Mesenteric fat pad (tissue), 1 donor: ENCODE data around the gene CFHR4. TPM values are rescaled to one million over a fixed set of nuclear protein-coding genes. Genes with fewer than 3 reads are reported as not detected.
"Not testable (repeated sequence)": the region's sequence is repeated elsewhere in the genome, so short reads cannot be mapped to it uniquely, and the experiment has no call there.

Experiments used
- DNase-seq: peaks from one replicate; pipeline ENCODE4 v3.0.0-alpha.2; 2020; ENCODE audit warnings: low spot score
- total RNA-seq: library from RNA; stranded (reverse); fragmentation: NEBNext Ultra II Directional; extraction: Animal tissue kit (Norgen Biotek cat#: 25700); gene quantifications from one replicate; pipeline ENCODE4 v1.2.1, GENCODE V29; 2021
- donor health status: DM: yes; HTN: yes; CAD: no.

The CFHR4 gene
- total RNA-seq, 1 donor from 2014 or later, result not detected

- DNase-seq, result no peak
Observed at GRCh38 chr1:196933531-196934189, 45.8 kb downstream of the CFHR4 start.

- DNase-seq, result not testable (repeated sequence)
Observed at GRCh38 chr1:196941474-196941873, 53.6 kb downstream of the CFHR4 start.

DNA sequence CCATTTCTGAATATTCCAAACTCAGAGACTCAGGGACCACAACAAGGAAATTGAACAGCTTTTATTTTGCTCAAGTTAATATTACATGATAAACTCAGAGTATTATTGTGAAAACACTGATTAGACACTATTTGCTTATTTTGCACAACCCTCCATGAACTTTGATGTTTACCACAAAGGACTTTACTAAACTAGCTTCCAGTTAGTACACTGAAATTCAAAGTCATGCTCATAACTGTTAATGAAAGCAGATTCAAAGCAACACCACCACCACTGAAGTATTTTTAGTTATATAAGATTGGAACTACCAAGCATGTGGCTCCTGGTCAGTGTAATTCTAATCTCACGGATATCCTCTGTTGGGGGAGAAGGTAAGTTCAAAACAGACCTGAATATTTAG lies 55.7 kb downstream of the CFHR4 start, which contains the start of gene CFHR2:
TSS of gene CFHR2 (plus strand) at position 171 of the 400 bp plus-strand sequence. CDS start at position 314, 143 bp downstream.
- DNase-seq, result not testable (repeated sequence)

- no peak for DNase-seq
Observed at GRCh38 chr1:196951711-196952394, 64.0 kb downstream of the CFHR4 start.

GRCh38 chr1:196954778-196955177 lies 66.9 kb downstream of the CFHR4 start:
- no peak for DNase-seq

DNA sequence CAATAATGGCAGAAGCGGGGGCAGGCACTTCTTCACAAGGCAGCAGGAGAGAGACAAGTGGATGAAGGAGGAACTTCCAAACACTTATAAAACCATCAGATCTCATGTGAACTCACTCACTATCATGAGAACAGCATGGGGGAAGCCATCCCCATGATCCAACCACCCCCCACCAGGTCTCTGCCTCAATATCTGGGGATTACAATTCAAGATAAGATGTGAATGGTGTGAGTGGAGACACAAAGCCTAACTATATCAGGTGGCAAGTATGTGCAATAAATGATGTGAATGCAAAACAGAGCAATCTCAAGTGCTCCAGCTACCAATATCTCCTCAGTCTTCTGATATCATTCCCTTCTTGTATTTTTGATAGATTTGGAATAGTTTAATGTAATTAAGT lies 68.1 kb downstream of the CFHR4 start:
- no peak for DNase-seq

- DNase-seq, result no peak
Observed at GRCh38 chr1:196960854-196961253, 73.0 kb downstream of the CFHR4 start.

Other genes starting within 250 kb of the CFHR4 start
- 72.7 TPM for gene CFH, start 236.0 kb upstream of the CFHR4 start, total RNA-seq
- 0.39 TPM for gene CFHR3, start 113.2 kb upstream of the CFHR4 start, total RNA-seq
- 1.8 TPM for gene CFHR1, start 68.3 kb upstream of the CFHR4 start, total RNA-seq
- gene CFHR2, start 55.7 kb downstream of the CFHR4 start, total RNA-seq, result not detected
- not detected for gene CFHR5, start 89.5 kb downstream of the CFHR4 start, total RNA-seq
- not detected for gene F13B, start 179.2 kb downstream of the CFHR4 start, total RNA-seq